Trophoblast cell (in vitro differentiated cells and primary cell): ENCODE measurements around the gene SCRG1.

Experiments
- DNase-seq, 2 donors: peaks; one replicate each; pipeline ENCODE4 v3.0.0-alpha.2; 2016
- H2AFZ ChIP-seq: 2 replicates; pipeline ENCODE4 v1.6.1; 2013; ENCODE audit warnings: low read length, moderate library complexity, mild to moderate bottlenecking; ENCODE audit not compliant: insufficient read depth, poor library complexity
- H2AK5ac ChIP-seq: 2 replicates; pipeline ENCODE4 v1.6.1; 2013; ENCODE audit warnings: mild to moderate bottlenecking, low read length
- H2BK120ac ChIP-seq: 2 replicates; pipeline ENCODE4 v1.6.1; 2013; ENCODE audit warnings: low read length, mild to moderate bottlenecking, moderate library complexity; ENCODE audit not compliant: insufficient read depth, poor library complexity
- H2BK12ac ChIP-seq: 2 replicates; pipeline ENCODE4 v1.6.1; 2013; ENCODE audit warnings: mild to moderate bottlenecking, low read length, moderate library complexity
- H2BK5ac ChIP-seq: 2 replicates; pipeline ENCODE4 v1.6.1; 2013; ENCODE audit warnings: low read length, low read depth, moderate library complexity, mild to moderate bottlenecking; ENCODE audit not compliant: poor library complexity
- H3K14ac ChIP-seq: 2 replicates; pipeline ENCODE4 v1.6.1; 2013; ENCODE audit warnings: mild to moderate bottlenecking, low read length
- H3K18ac ChIP-seq: 2 replicates; pipeline ENCODE4 v1.6.1; 2013; ENCODE audit warnings: mild to moderate bottlenecking, low read length
- H3K23ac ChIP-seq: 2 replicates; pipeline ENCODE4 v1.6.1; 2013; ENCODE audit warnings: low read length
- H3K27ac ChIP-seq: 2 replicates; pipeline ENCODE4 v1.5.1; 2013; ENCODE audit warnings: low read depth, mild to moderate bottlenecking, inconsistent platforms, low read length, moderate library complexity
- H3K27me3 ChIP-seq: 2 replicates; pipeline ENCODE4 v1.6.1; 2013; ENCODE audit warnings: inconsistent platforms, mild to moderate bottlenecking, low read length, moderate library complexity; ENCODE audit not compliant: insufficient read depth
- H3K36me3 ChIP-seq, 2 experiments: 1 replicate in 1 of 2; 2 replicates in 1 of 2; pipeline ENCODE4 v1.6.1; 2013; ENCODE audit warnings: low read length in 2 of 2, mild to moderate bottlenecking in 2 of 2, moderate library complexity in 1 of 2; ENCODE audit not compliant: insufficient read depth in 2 of 2, control insufficient read depth in 1 of 2
- H3K4ac ChIP-seq: 2 replicates; pipeline ENCODE4 v1.6.1; 2013; ENCODE audit warnings: low read depth, mild to moderate bottlenecking, low read length, moderate library complexity
- H3K4me1 ChIP-seq, 2 experiments: 1 replicate in 1 of 2; 2 replicates in 1 of 2; pipeline ENCODE4 v1.6.1; 2013; ENCODE audit warnings: low read length in 2 of 2, mild to moderate bottlenecking in 2 of 2, moderate library complexity in 1 of 2; ENCODE audit not compliant: insufficient read depth in 2 of 2, control insufficient read depth in 1 of 2
- H3K4me2 ChIP-seq: 2 replicates; pipeline ENCODE4 v1.6.1; 2013; ENCODE audit warnings: inconsistent platforms, mild to moderate bottlenecking, low read length, moderate library complexity
- H3K4me3 ChIP-seq: 2 replicates; pipeline ENCODE4 v1.5.1; 2013; ENCODE audit warnings: mild to moderate bottlenecking, low read depth, low read length, inconsistent platforms
- H3K79me1 ChIP-seq: one replicate; pipeline ENCODE4 v1.6.1; 2013; ENCODE audit warnings: low read length
- H3K79me2 ChIP-seq: 2 replicates; pipeline ENCODE4 v1.6.1; 2013; ENCODE audit warnings: low read length, mild to moderate bottlenecking; ENCODE audit not compliant: control insufficient read depth, insufficient read depth, poor library complexity
- H3K9ac ChIP-seq: 2 replicates; pipeline ENCODE4 v1.6.1; 2013; ENCODE audit warnings: mild to moderate bottlenecking, low read length
- H3K9me3 ChIP-seq: 2 replicates; pipeline ENCODE4 v1.6.1; 2013; ENCODE audit warnings: low read depth, mild to moderate bottlenecking, control low read depth, inconsistent platforms, low read length; ENCODE audit not compliant: insufficient read depth
- H4K12ac ChIP-seq: 2 replicates; pipeline ENCODE4 v1.6.1; 2013; ENCODE audit warnings: low read depth, mild to moderate bottlenecking, low read length, moderate library complexity
- H4K8ac ChIP-seq: 2 replicates; pipeline ENCODE4 v1.6.1; 2013; ENCODE audit warnings: low read depth, mild to moderate bottlenecking, low read length, moderate library complexity
- H4K91ac ChIP-seq: one replicate; pipeline ENCODE4 v1.6.1; 2013; ENCODE audit warnings: low read depth, mild to moderate bottlenecking, low read length, moderate library complexity
- WGBS: extraction: QIAGEN DNeasy Blood & Tissue Kit; methylation state at CpG from one replicate; pipeline ENCODE4 v1.1.7; 2013; ENCODE audit warnings: missing lambda C conversion rate; ENCODE audit not compliant: insufficient read length, insufficient coverage; ENCODE audit errors: extremely low coverage; 5-methylcytosine and 5-hydroxymethylcytosine counted together

Gene SCRG1

DNA sequence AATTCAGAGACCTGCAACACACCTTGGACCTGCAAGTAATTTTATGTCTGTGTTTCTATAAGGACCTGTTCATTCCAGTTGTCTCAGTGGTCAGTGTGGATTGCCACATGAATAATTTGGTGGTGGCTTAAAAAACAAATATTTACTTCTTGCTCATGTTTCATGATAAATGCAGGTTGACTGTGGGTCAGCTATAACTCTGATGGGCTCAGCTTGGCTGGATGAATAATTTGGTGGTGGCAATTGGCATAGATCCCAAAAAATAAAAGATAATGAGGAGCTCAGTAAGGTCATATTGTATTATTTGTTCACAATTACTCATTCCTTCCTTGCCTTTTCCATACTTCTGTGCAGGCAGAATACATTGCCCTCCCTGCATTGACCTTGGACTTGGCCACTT lies 18.9 kb upstream of the SCRG1 start:
- Histone ChIP-seq H3K27me3 (no peaks in the 10 kb centered on the region), H2AK5ac (no peak overlapping the region), H3K9ac (no peak overlapping the region), H3K27ac (no peak overlapping the region), H4K8ac (no peak overlapping the region), H4K12ac (no peak overlapping the region), H2BK5ac (no peak overlapping the region), H3K36me3 (no peaks in the 10 kb centered on the region), H2AFZ (no peak overlapping the region), H2BK12ac (no peak overlapping the region), H3K9me3 (no peaks in the 10 kb centered on the region), H3K4me2 (no peak overlapping the region), H3K79me2 (no peaks in the 10 kb centered on the region), H3K23ac (no peak overlapping the region), H3K14ac (no peak overlapping the region), H3K4ac (no peak overlapping the region), H3K4me3 (no peak overlapping the region), H4K91ac (no peak overlapping the region), H2BK120ac (no peak overlapping the region), H3K79me1 (no peaks in the 10 kb centered on the region), H3K4me1 (no peaks in the 10 kb centered on the region), H3K18ac (no peak overlapping the region)
- no peak for DNase-seq

DNA sequence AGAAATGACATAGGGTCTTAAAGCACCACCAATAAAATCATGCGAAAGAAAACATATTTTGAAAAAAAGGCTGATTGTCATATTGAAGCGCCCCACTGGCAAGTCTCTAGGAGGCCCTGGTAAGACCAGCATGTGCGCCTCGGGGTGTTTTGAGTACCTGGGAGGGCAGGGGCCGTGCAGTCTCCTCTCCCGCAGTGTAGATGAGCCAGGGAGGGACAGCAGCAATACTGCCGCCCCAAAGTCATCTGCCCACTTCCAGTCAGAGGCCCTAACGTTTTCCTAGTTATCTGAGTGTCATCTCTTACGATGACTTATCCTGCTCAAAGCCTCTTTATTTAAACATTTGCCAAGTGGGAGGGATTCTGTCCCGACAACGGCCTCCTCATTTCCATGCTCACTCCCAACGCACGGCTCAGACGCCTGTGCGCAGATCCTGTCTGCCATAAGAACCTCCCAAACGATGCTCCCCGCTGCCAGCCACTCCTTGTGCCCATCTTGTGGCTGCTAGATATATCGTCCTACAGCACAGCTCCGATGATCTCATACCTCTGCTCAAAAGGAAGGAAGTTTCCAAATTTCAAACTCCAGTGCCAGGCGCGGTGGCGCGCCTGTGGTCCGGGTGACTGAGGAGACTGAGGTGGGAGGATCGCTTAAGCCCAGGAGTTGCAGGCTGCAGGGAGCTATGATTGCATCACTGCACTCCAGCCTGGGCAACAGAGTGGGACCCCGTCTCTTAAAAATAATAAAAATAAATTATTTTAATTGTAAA lies 17.2 kb upstream of the SCRG1 start:
- Histone ChIP-seq H3K18ac (no peak overlapping the region), H3K27me3 (no peaks in the 10 kb centered on the region), H3K14ac (no peak overlapping the region), H3K4me1 (no peaks in the 10 kb centered on the region), H4K91ac (no peak overlapping the region), H3K79me2 (no peaks in the 10 kb centered on the region), H4K12ac (no peak overlapping the region), H4K8ac (no peak overlapping the region), H3K4me2 (no peak overlapping the region), H3K4ac (no peak overlapping the region), H2AK5ac (no peak overlapping the region), H3K36me3 (no peaks in the 10 kb centered on the region), H3K4me3 (no peak overlapping the region), H3K9ac (no peak overlapping the region), H3K79me1 (no peaks in the 10 kb centered on the region), H3K27ac (no peak overlapping the region), H3K9me3 (no peaks in the 10 kb centered on the region), H2BK5ac (no peak overlapping the region), H2BK120ac (no peak overlapping the region), H3K23ac (no peak overlapping the region), H2AFZ (no peak overlapping the region), H2BK12ac (no peak overlapping the region)
- peak; percentile 31 to 32 for DNase-seq
- WGBS = no CpG with 5 or more reads among the region's 26 CpGs

DNA sequence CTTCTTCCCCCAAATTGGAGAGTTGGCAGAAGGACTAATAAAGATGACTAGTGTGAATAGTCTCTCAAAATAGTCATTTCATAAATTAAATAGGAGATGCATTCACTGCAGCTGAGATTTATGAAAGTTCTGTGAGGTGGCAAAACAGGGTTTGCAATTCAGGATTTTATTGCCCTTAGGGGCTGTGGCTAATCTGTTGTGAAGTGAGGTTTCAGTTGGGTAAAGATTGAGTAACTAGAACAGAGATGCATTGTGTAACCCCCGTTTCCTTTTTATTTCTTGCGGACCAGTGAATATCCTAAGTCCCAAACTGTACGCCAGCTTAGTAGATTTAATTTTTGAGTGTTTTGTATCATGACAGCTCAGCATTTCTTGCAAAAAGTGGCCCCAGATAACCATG lies 16.2 kb upstream of the SCRG1 start:
- DNase-seq = no peak
- Histone ChIP-seq H3K4me1 (peaks cover 0 to 1% of the 10 kb centered on the region in 2 experiments), H2BK5ac (no peak overlapping the region), H2BK12ac (no peak overlapping the region), H2AK5ac (no peak overlapping the region), H3K4me3 (no peak overlapping the region), H3K18ac (no peak overlapping the region), H4K91ac (no peak overlapping the region), H3K36me3 (no peaks in the 10 kb centered on the region), H3K79me2 (no peaks in the 10 kb centered on the region), H3K4me2 (no peak overlapping the region), H3K14ac (no peak overlapping the region), H3K9ac (no peak overlapping the region), H3K79me1 (no peaks in the 10 kb centered on the region), H3K4ac (no peak overlapping the region), H4K12ac (no peak overlapping the region), H3K23ac (no peak overlapping the region), H4K8ac (no peak overlapping the region), H3K27ac (no peak overlapping the region), H3K9me3 (no peaks in the 10 kb centered on the region), H2AFZ (no peak overlapping the region), H2BK120ac (no peak overlapping the region), H3K27me3 (no peaks in the 10 kb centered on the region)
- WGBS = no CpG with 5 or more reads among the region's 3 CpGs

DNA sequence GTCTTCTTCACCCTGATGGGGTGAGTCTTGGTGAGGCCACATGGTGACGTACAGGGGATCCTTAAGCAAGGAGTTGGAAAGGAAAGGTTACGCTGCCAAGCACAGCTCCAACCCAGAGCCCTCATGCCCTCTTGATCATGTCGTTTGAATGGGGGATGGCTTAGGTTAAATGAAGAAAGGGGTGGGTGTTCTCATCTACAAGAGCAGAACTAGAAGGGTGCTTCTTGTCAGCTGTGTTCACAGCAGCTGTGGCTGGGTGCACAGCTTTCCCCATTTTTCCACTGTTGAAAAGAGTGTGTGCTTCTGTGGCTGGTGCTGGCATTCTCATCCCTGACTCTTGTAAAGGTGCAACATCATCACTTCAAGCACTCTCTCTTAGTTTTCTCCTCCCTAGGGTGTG lies 15.5 kb upstream of the SCRG1 start:
- Histone ChIP-seq H3K23ac (no peak overlapping the region), H3K9me3 (no peaks in the 10 kb centered on the region), H2AK5ac (no peak overlapping the region), H2BK5ac (no peak overlapping the region), H3K79me1 (no peaks in the 10 kb centered on the region), H3K4me3 (no peak overlapping the region), H3K36me3 (no peaks in the 10 kb centered on the region), H4K8ac (no peak overlapping the region), H4K91ac (no peak overlapping the region), H3K4me1 (peaks cover 0 to 4% of the 10 kb centered on the region in 2 experiments), H3K4ac (no peak overlapping the region), H3K9ac (no peak overlapping the region), H3K27ac (no peak overlapping the region), H3K18ac (no peak overlapping the region), H3K14ac (no peak overlapping the region), H2BK12ac (no peak overlapping the region), H3K27me3 (no peaks in the 10 kb centered on the region), H2AFZ (no peak overlapping the region), H3K4me2 (no peak overlapping the region), H4K12ac (no peak overlapping the region), H2BK120ac (no peak overlapping the region), H3K79me2 (no peaks in the 10 kb centered on the region)
- no CpG with 5 or more reads among the region's 3 CpGs for WGBS
- DNase-seq = no peak
